A549 (cell line): ENCODE results near the gene P4HA2. TPM values are rescaled to one million over a fixed set of nuclear protein-coding genes. Genes with fewer than 3 reads are reported as not detected.

Source experiments
- ATAC-seq, 2 experiments: fragments of 200-7000 bp in 1 of 2; fragments of >200 bp in 1 of 2; cut with Nextera tagmentation in 1 of 2; cut with Tn5 transposase in 1 of 2; 3 replicates each; pipeline versions ENCODE4 v1.8.0 to v1.9.1; 2018 to 2020; ENCODE audit warnings: mild to moderate bottlenecking in 1 of 2, moderate library complexity in 1 of 2
- CTCF ChIA-PET: fragments of 300-600 bp; sonication (Branson Sonifier 250); formaldehyde crosslinking; extraction: SDS; loops from one replicate; lab custom pipeline; 2021; ENCODE audit warnings: antibody characterized with exemption, inconsistent platforms; lab: Yijun Ruan, JAX
- POLR2A ChIA-PET: fragments of 350-600 bp; formaldehyde crosslinking; extraction: SDS; loops from one replicate; lab custom pipeline; 2021; ENCODE audit warnings: antibody characterized with exemption, inconsistent platforms; lab: Yijun Ruan, JAX
- DNase-seq, 2 experiments: peaks; one replicate each; pipeline versions ENCODE4 v3.0.0 to v3.0.0-alpha.2; 2011 to 2016; ENCODE audit warnings: low read depth in 1 of 2, low spot score in 1 of 2
- FAIRE-seq: peaks from 2 replicates; lab custom pipeline; 2011; peaks lifted over from hg19 to GRCh38; lab: Jason Lieb, UNC
- H3K27ac ChIP-seq, 2 experiments: fragments of >200 bp; sonication (Bioruptor Twin); formaldehyde crosslinking; 3 replicates each; pipeline ENCODE4 v1.5.1; 2016 to 2017
- H3K4me1 ChIP-seq: fragments of >200 bp; sonication (Bioruptor Twin); formaldehyde crosslinking; 3 replicates; pipeline ENCODE4 v1.6.1; 2016
- H3K4me2 ChIP-seq: fragments of >200 bp; sonication (Bioruptor Twin); formaldehyde crosslinking; 3 replicates; pipeline ENCODE4 v1.6.1; 2016
- H3K4me3 ChIP-seq: fragments of >200 bp; sonication (Bioruptor Twin); formaldehyde crosslinking; 3 replicates; pipeline ENCODE4 v1.5.1; 2016
- H3K9me3 ChIP-seq: fragments of >200 bp; sonication (Bioruptor Twin); formaldehyde crosslinking; 3 replicates; pipeline ENCODE4 v1.6.1; 2016
- ATOH8 ChIP-seq: fragments of 250-450 bp; sonication (Bioruptor Pico); IDR thresholded peaks from 2 replicates; pipeline ENCODE4 v1.5.0; 2020; ENCODE audit warnings: low read depth, mild to moderate bottlenecking, moderate library complexity
- CBX8 ChIP-seq: fragments of 200-600 bp; sonication (generic); IDR thresholded peaks from 2 replicates; pipeline ENCODE4 v1.6.1; 2016
- CEBPB ChIP-seq, 2 experiments: fragments of >200 bp in 1 of 2; sonication (Bioruptor Twin) in 1 of 2; formaldehyde crosslinking in 1 of 2; IDR thresholded peaks; 2 replicates each; pipeline ENCODE4 v1.6.1; 2012 to 2016
- CTCF ChIP-seq: fragments of >200 bp; sonication (Bioruptor Twin); formaldehyde crosslinking; IDR thresholded peaks from 3 replicates; pipeline ENCODE4 v1.5.1; 2016
- EHMT2 ChIP-seq: fragments of 200-600 bp; sonication (generic); IDR thresholded peaks from 2 replicates; pipeline ENCODE4 v1.6.1; 2016; ENCODE audit warnings: antibody characterized with exemption, low read depth, mild to moderate bottlenecking, moderate library complexity
- ELK1 ChIP-seq: fragments of 150-350 bp; IDR thresholded peaks from 2 replicates; pipeline ENCODE4 v1.6.1; 2014; ENCODE audit warnings: low read depth, mild to moderate bottlenecking, low read length
- HES2 ChIP-seq: fragments of >200 bp; sonication (Bioruptor Twin); formaldehyde crosslinking; IDR thresholded peaks from 2 replicates; pipeline ENCODE4 v1.6.1; 2016
- HEYL ChIP-seq: fragments of 250-450 bp; sonication (Bioruptor Pico); IDR thresholded peaks from 2 replicates; pipeline ENCODE4 v1.8.0; 2021; ENCODE audit warnings: mild to moderate bottlenecking, moderate library complexity
- HMGXB4 ChIP-seq: fragments of 250-450 bp; sonication (Bioruptor Pico); IDR thresholded peaks from 2 replicates; pipeline ENCODE4 v1.5.0; 2021; ENCODE audit warnings: mild to moderate bottlenecking, moderate library complexity, borderline replicate concordance
- HOXA7 ChIP-seq: fragments of 250-450 bp; sonication (Bioruptor Pico); IDR thresholded peaks from 2 replicates; pipeline ENCODE4 v1.5.0; 2020; ENCODE audit warnings: mild to moderate bottlenecking, moderate library complexity
- MAFK ChIP-seq: fragments of 450-650 bp; IDR thresholded peaks from 2 replicates; pipeline ENCODE4 v1.6.1; 2014; ENCODE audit not compliant: partially characterized antibody
- MAX ChIP-seq: IDR thresholded peaks from 2 replicates; pipeline ENCODE4 v1.6.1; 2012
- MAZ ChIP-seq: fragments of 150-350 bp; IDR thresholded peaks from 2 replicates; pipeline ENCODE4 v1.6.1; 2014; ENCODE audit warnings: antibody characterized with exemption, low read depth, low read length, borderline replicate concordance
- POLR2A ChIP-seq: IDR thresholded peaks from 2 replicates; pipeline ENCODE4 v1.6.1; 2012; ENCODE audit warnings: mild to moderate bottlenecking, low read length
- RARB ChIP-seq: fragments of 250-450 bp; sonication (Bioruptor Pico); IDR thresholded peaks from 2 replicates; pipeline ENCODE4 v1.8.0; 2021; ENCODE audit warnings: mild to moderate bottlenecking, moderate library complexity
- RCOR1 ChIP-seq: fragments of 150-350 bp; IDR thresholded peaks from 2 replicates; pipeline ENCODE4 v1.6.1; 2014; ENCODE audit warnings: antibody characterized with exemption, low read length, low read depth
- RFX5 ChIP-seq: fragments of 450-650 bp; IDR thresholded peaks from 2 replicates; pipeline ENCODE4 v1.7.1; 2014; ENCODE audit warnings: antibody characterized with exemption, mild to moderate bottlenecking, moderate library complexity
- RNF2 ChIP-seq: fragments of 200-600 bp; sonication (generic); IDR thresholded peaks from 2 replicates; pipeline ENCODE4 v1.6.1; 2016; ENCODE audit warnings: low read depth, mild to moderate bottlenecking, antibody characterized with exemption, moderate library complexity, borderline replicate concordance
- USF2 ChIP-seq: fragments of 450-650 bp; IDR thresholded peaks from 2 replicates; pipeline ENCODE4 v1.6.1; 2014; ENCODE audit warnings: antibody characterized with exemption
- ZC3H11A ChIP-seq: fragments of 450-650 bp; IDR thresholded peaks from 2 replicates; pipeline ENCODE4 v1.6.1; 2014; ENCODE audit warnings: antibody characterized with exemption, mild to moderate bottlenecking
- WGBS: methylation state at CpG from one replicate; pipeline ENCODE4 v1.1.6; 2017; ENCODE audit errors: missing lambda C conversion rate; 5-methylcytosine and 5-hydroxymethylcytosine counted together
- polyA plus RNA-seq, 4 experiments: library from polyadenylated mRNA; depleted of rRNA in 3 of 4; stranded (reverse); fragments of >200 nt; fragmentation: RNase III in 1 of 4; extraction: RNeasy Plus Mini Kit Qiagen cat#74134 plus additional on column Dnase treatment in 1 of 4; gene quantifications; 2 replicates in 3 of 4; 3 replicates in 1 of 4; pipeline ENCODE4 v1.2.3, GENCODE V29; 2011 to 2017

P4HA2 gene
- polyA plus RNA-seq, 2 of the 4 experiments (the other 2 are of a cell fraction), result 36.4 to 45.0 TPM

GRCh38 chr5:132202711-132203463, 24.8 kb downstream of the P4HA2 start (continued):
- TF ChIP-seq CTCF (no peak), MAX (no peak)

- Histone ChIP-seq H3K4me3 (no peak overlapping the region), H3K4me2 (no peak overlapping the region), H3K27ac (no peak overlapping the region), H3K9me3 (no peaks in the 10 kb centered on the region), H3K4me1 (no peaks in the 10 kb centered on the region)
- DNase-seq (no peak), FAIRE-seq (no peak), ATAC-seq (no peak)
- TF ChIP-seq USF2 (no peak), ATOH8 (CRISPR knock-in tag) (no peak), ELK1 (no peak), RNF2 (no peak), CEBPB (IDR thresholded peaks at IDR 0.05) (no peak)
- POLR2A ChIA-PET, result no interaction called here
- CTCF ChIA-PET, result interaction anchor here (3.0 to 3.1 kb wide), 2 partner anchors 9 to 19 kb away, joined by 9 to 14 read pairs; no protein-coding TSS in a partner anchor
- WGBS, result 89% methylated on average over 5 of the region's 5 CpGs
Observed at GRCh38 chr5:132199116-132199680, 28.5 kb downstream of the P4HA2 start.

- Histone ChIP-seq H3K4me2 (no peak overlapping the region), H3K4me3 (no peak overlapping the region), H3K4me1 (no peaks in the 10 kb centered on the region), H3K9me3 (no peaks in the 10 kb centered on the region), H3K27ac (no peak overlapping the region)
- ChIA-PET POLR2A (no interaction called here), CTCF (interaction anchor here (3.0 to 3.1 kb wide), 2 partner anchors 9 to 19 kb away, joined by 9 to 14 read pairs; no protein-coding TSS in a partner anchor)
- FAIRE-seq, result no peak
- ATAC-seq, result no peak
- no peak for DNase-seq
- 91% methylated on average over 5 of the region's 5 CpGs for WGBS
- TF ChIP-seq EHMT2 (no peak), MAFK (no peak), ELK1 (no peak), RCOR1 (no peak), RARB (CRISPR knock-in tag) (no peak), CTCF (no peak), HMGXB4 (CRISPR knock-in tag) (no peak), HES2 (no peak), POLR2A (no peak), CEBPB (IDR thresholded peaks at IDR 0.05) (no peak), ZC3H11A (no peak), CBX8 (no peak), MAX (no peak), HEYL (CRISPR knock-in tag) (no peak), MAZ (no peak), HOXA7 (CRISPR knock-in tag) (no peak), RNF2 (no peak), RFX5 (no peak)
Observed at GRCh38 chr5:132198571-132198970, 29.1 kb downstream of the P4HA2 start.
